H9 (cell line): ENCODE results near the gene MYH11. TPM values are rescaled to one million over a fixed set of nuclear protein-coding genes. Genes with fewer than 3 reads are reported as not detected.

ENCODE experiments used
- DNase-seq: peaks from one replicate; pipeline ENCODE4 v3.0.0-alpha.2; 2017
- H2AFZ ChIP-seq: one replicate; pipeline ENCODE4 v1.6.1; 2013; ENCODE audit warnings: mild to moderate bottlenecking, low read length, control low read depth, moderate library complexity
- H2AK5ac ChIP-seq: 2 replicates; pipeline ENCODE4 v1.6.1; 2013; ENCODE audit warnings: low read length, control low read depth, mixed read lengths; ENCODE audit not compliant: insufficient read length
- H2BK120ac ChIP-seq: one replicate; pipeline ENCODE4 v1.6.1; 2013; ENCODE audit warnings: low read depth, mild to moderate bottlenecking, low read length, control low read depth, inconsistent platforms; ENCODE audit not compliant: poor library complexity, severe bottlenecking
- H2BK12ac ChIP-seq: 2 replicates; pipeline ENCODE4 v1.6.1; 2013; ENCODE audit warnings: low read length, control low read depth, mixed read lengths, low read depth; ENCODE audit not compliant: insufficient read length
- H2BK15ac ChIP-seq: 2 replicates; pipeline ENCODE4 v1.6.1; 2013; ENCODE audit warnings: low read depth, low read length, control low read depth
- H2BK20ac ChIP-seq: one replicate; pipeline ENCODE4 v1.6.1; 2013; ENCODE audit warnings: low read depth, mild to moderate bottlenecking, low read length, control low read depth, inconsistent platforms; ENCODE audit not compliant: poor library complexity, severe bottlenecking
- H2BK5ac ChIP-seq: 2 replicates; pipeline ENCODE4 v1.6.1; 2013; ENCODE audit warnings: low read length, control low read depth, mixed read lengths; ENCODE audit not compliant: insufficient read length
- H3K14ac ChIP-seq: 2 replicates; pipeline ENCODE4 v1.6.1; 2013; ENCODE audit warnings: low read length, control low read depth; ENCODE audit not compliant: insufficient read depth
- H3K18ac ChIP-seq: 2 replicates; pipeline ENCODE4 v1.6.1; 2013; ENCODE audit warnings: low read depth, mild to moderate bottlenecking, mixed read lengths, low read length, control low read depth; ENCODE audit not compliant: insufficient read length
- H3K23ac ChIP-seq: 2 replicates; pipeline ENCODE4 v1.6.1; 2013; ENCODE audit warnings: low read length, control low read depth, mixed read lengths, low read depth; ENCODE audit not compliant: insufficient read length
- H3K23me2 ChIP-seq: 2 replicates; pipeline ENCODE4 v1.6.1; 2013; ENCODE audit warnings: low read depth, mild to moderate bottlenecking, mixed read lengths, low read length, control low read depth; ENCODE audit not compliant: insufficient read length, poor library complexity, severe bottlenecking
- H3K27ac ChIP-seq: 2 replicates; pipeline ENCODE4 v1.5.1; 2013; ENCODE audit warnings: low read length, control low read depth, mixed read lengths, low read depth; ENCODE audit not compliant: insufficient read length
- H3K27me3 ChIP-seq: 2 replicates; pipeline ENCODE4 v1.6.1; 2013; ENCODE audit warnings: low read length, control low read depth, inconsistent platforms; ENCODE audit not compliant: insufficient read depth
- H3K4ac ChIP-seq: 2 replicates; pipeline ENCODE4 v1.6.1; 2013; ENCODE audit warnings: low read depth, mild to moderate bottlenecking, control low read depth, inconsistent platforms, low read length, moderate library complexity
- H3K4me1 ChIP-seq: 2 replicates; pipeline ENCODE4 v1.6.1; 2013; ENCODE audit warnings: low read length, control low read depth, inconsistent platforms; ENCODE audit not compliant: insufficient read depth
- H3K4me2 ChIP-seq: 2 replicates; pipeline ENCODE4 v1.6.1; 2013; ENCODE audit warnings: low read length, control low read depth, mixed read lengths; ENCODE audit not compliant: insufficient read length, insufficient read depth
- H3K56ac ChIP-seq: 2 replicates; pipeline ENCODE4 v1.6.1; 2013; ENCODE audit warnings: low read depth, mild to moderate bottlenecking, mixed read lengths, low read length, control low read depth; ENCODE audit not compliant: insufficient read length
- H3K79me1 ChIP-seq: 2 replicates; pipeline ENCODE4 v1.6.1; 2013; ENCODE audit warnings: low read depth, mild to moderate bottlenecking, moderate library complexity, low read length, control low read depth, inconsistent platforms; ENCODE audit not compliant: insufficient read depth, poor library complexity, severe bottlenecking
- H3K79me2 ChIP-seq: 2 replicates; pipeline ENCODE4 v1.6.1; 2013; ENCODE audit warnings: low read length, control low read depth, inconsistent platforms; ENCODE audit not compliant: insufficient read depth
- H3K9ac ChIP-seq: 2 replicates; pipeline ENCODE4 v1.6.1; 2013; ENCODE audit warnings: low read length, control low read depth, mixed read lengths; ENCODE audit not compliant: insufficient read length; ENCODE audit errors: extremely low read depth
- H3K9me3 ChIP-seq: one replicate; pipeline ENCODE4 v1.6.1; 2013; ENCODE audit warnings: low read depth, low read length, inconsistent platforms; ENCODE audit not compliant: control insufficient read depth
- H3T11ph ChIP-seq: one replicate; pipeline ENCODE4 v1.6.1; 2013; ENCODE audit warnings: mild to moderate bottlenecking, low read length, control low read depth, inconsistent platforms
- H4K20me1 ChIP-seq: one replicate; pipeline ENCODE4 v1.6.1; 2013; ENCODE audit not compliant: control insufficient read depth, insufficient read length, insufficient read depth
- H4K5ac ChIP-seq: 2 replicates; pipeline ENCODE4 v1.6.1; 2013; ENCODE audit warnings: low read depth, mild to moderate bottlenecking, mixed read lengths, low read length, control low read depth; ENCODE audit not compliant: insufficient read length
- H4K8ac ChIP-seq: replicated peaks from 2 replicates; pipeline ENCODE4 v1.6.1; 2013; ENCODE audit warnings: low read length, control low read depth, mixed read lengths, low read depth; ENCODE audit not compliant: insufficient read length
- H4K91ac ChIP-seq: 2 replicates; pipeline ENCODE4 v1.6.1; 2013; ENCODE audit warnings: low read depth, mild to moderate bottlenecking, moderate library complexity, mixed read lengths, low read length, control low read depth; ENCODE audit not compliant: insufficient read length
- H3K27ac Mint-ChIP-seq, 3 experiments: 2 replicates in 2 of 3; 3 replicates in 1 of 3; pipeline ENCODE4 v1.8.0; 2020 to 2021; ENCODE audit warnings: mixed read lengths in 3 of 3, mild to moderate bottlenecking in 1 of 3, moderate library complexity in 1 of 3
- H3K27me3 Mint-ChIP-seq: 2 replicates; pipeline ENCODE4 v1.8.0; 2021; ENCODE audit warnings: low read depth, mild to moderate bottlenecking, moderate library complexity, mixed read lengths
- H3K36me3 Mint-ChIP-seq, 3 experiments: 2 replicates in 2 of 3; 3 replicates in 1 of 3; pipeline ENCODE4 v1.8.0; 2020 to 2021; ENCODE audit warnings: low read depth in 3 of 3, mixed read lengths in 3 of 3; ENCODE audit not compliant: insufficient read depth in 1 of 3
- H3K4me1 Mint-ChIP-seq, 2 experiments: 2 replicates each; pipeline ENCODE4 v1.8.0; 2020; ENCODE audit warnings: mixed read lengths in 2 of 2
- H3K4me3 Mint-ChIP-seq, 2 experiments: 2 replicates in 1 of 2; 3 replicates in 1 of 2; pipeline ENCODE4 v1.8.0; 2020 to 2021; ENCODE audit warnings: mild to moderate bottlenecking in 2 of 2, mixed read lengths in 2 of 2, moderate library complexity in 1 of 2
- H3K9me3 Mint-ChIP-seq, 2 experiments: 2 replicates in 1 of 2; 3 replicates in 1 of 2; pipeline ENCODE4 v1.8.0; 2020; ENCODE audit warnings: mild to moderate bottlenecking in 2 of 2, mixed read lengths in 2 of 2, moderate library complexity in 1 of 2
- WGBS: extraction: QIAGEN DNeasy Blood & Tissue Kit; methylation state at CpG from one replicate; pipeline ENCODE4 v1.1.7; 2013; ENCODE audit warnings: missing lambda C conversion rate, low lambda C conversion rate, mixed read lengths; ENCODE audit not compliant: insufficient read length; ENCODE audit errors: extremely low coverage; 5-methylcytosine and 5-hydroxymethylcytosine counted together
- total RNA-seq: library from RNA; stranded (reverse); gene quantifications from 2 replicates; pipeline ENCODE4 v1.2.1, GENCODE V29; 2021
- TF ChIP-seq, protein P1 (sequence below): fragments of 200-600 bp; sonication (generic); conservative IDR thresholded peaks from 3 replicates; pipeline ENCODE4 v1.8.0; 2021; ENCODE audit warnings: antibody characterized with exemption, mild to moderate bottlenecking

The MYH11 gene
- total RNA-seq, 1 experiment from 2014 or later: 0.42 TPM

DNA sequence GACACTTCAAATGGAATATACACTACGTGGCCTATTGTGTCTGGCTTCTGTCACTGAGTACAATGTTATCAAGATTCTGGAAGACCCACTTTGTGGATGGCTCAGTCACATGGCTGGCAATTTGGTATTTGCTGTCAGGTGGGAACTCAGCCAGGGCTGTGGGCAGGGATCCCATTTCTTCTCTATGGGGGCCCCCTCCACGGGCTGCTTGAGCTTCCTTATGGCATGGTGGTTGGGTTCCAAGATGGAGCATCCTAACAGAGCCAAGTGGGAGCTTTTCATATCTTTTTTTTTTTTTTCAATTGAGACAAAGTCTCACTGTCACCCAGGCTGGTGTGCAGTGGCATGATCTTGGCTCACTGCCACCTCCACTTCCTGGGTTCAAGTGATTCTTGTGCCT, 49.6 kb upstream of the MYH11 start:
- H3K18ac ChIP-seq: no peak overlapping the region
- no peaks in the 10 kb centered on the region for H3K9me3 ChIP-seq
- no peaks in the 10 kb centered on the region for H3K79me2 ChIP-seq
- no peaks in the 10 kb centered on the region for H3K27me3 ChIP-seq
- H3K9ac ChIP-seq: no peak overlapping the region
- H2AK5ac ChIP-seq: no peak overlapping the region
- H3K4ac ChIP-seq: no peak overlapping the region
- H2AFZ ChIP-seq: no peak overlapping the region
- no peaks in the 10 kb centered on the region for H3K4me1 ChIP-seq
- H3K4me3 Mint-ChIP-seq: no peak overlapping the region
- peaks cover 4 to 9% of the 10 kb centered on the region in 2 experiments; a peak in 3 of 4 replicates for H3K4me1 Mint-ChIP-seq
- H2BK5ac ChIP-seq: no peak overlapping the region
- H3K9me3 Mint-ChIP-seq: no peaks in the 10 kb centered on the region; a peak in 1 of 5 replicates
- no peak overlapping the region for H3K4me2 ChIP-seq
- no peak overlapping the region for H3K27ac ChIP-seq
- TF ChIP-seq, protein P1, sequence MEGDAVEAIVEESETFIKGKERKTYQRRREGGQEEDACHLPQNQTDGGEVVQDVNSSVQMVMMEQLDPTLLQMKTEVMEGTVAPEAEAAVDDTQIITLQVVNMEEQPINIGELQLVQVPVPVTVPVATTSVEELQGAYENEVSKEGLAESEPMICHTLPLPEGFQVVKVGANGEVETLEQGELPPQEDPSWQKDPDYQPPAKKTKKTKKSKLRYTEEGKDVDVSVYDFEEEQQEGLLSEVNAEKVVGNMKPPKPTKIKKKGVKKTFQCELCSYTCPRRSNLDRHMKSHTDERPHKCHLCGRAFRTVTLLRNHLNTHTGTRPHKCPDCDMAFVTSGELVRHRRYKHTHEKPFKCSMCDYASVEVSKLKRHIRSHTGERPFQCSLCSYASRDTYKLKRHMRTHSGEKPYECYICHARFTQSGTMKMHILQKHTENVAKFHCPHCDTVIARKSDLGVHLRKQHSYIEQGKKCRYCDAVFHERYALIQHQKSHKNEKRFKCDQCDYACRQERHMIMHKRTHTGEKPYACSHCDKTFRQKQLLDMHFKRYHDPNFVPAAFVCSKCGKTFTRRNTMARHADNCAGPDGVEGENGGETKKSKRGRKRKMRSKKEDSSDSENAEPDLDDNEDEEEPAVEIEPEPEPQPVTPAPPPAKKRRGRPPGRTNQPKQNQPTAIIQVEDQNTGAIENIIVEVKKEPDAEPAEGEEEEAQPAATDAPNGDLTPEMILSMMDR: no peak
- H2BK20ac ChIP-seq: no peak overlapping the region
- H3K36me3 Mint-ChIP-seq: no peaks in the 10 kb centered on the region
- H3K27ac Mint-ChIP-seq: no peak overlapping the region
- WGBS: no CpG with 5 or more reads among the region's 2 CpGs
- no peak overlapping the region for H4K91ac ChIP-seq
- no peak overlapping the region for H2BK15ac ChIP-seq
- no peaks in the 10 kb centered on the region; the same call in 1 of the 2 replicates for H3K27me3 Mint-ChIP-seq
- no peak overlapping the region for H2BK120ac ChIP-seq
- H3K56ac ChIP-seq: no peak overlapping the region
- H3T11ph ChIP-seq: no peak overlapping the region
- no peak overlapping the region for H4K8ac ChIP-seq
- no peak for DNase-seq
- no peak overlapping the region for H3K14ac ChIP-seq
- H3K23ac ChIP-seq: no peak overlapping the region
- no peaks in the 10 kb centered on the region for H4K20me1 ChIP-seq
- H4K5ac ChIP-seq: no peak overlapping the region
- no peak overlapping the region for H2BK12ac ChIP-seq
- H3K23me2 ChIP-seq: no peaks in the 10 kb centered on the region
- H3K79me1 ChIP-seq: no peaks in the 10 kb centered on the region
